K562 (cell line): ENCODE results near the gene ARPC1A. TPM values are rescaled to one million over a fixed set of nuclear protein-coding genes. Genes with fewer than 3 reads are reported as not detected.
"Not testable (repeated sequence)": the region's sequence is repeated elsewhere in the genome, so short reads cannot be mapped to it uniquely, and the experiment has no call there.

Source experiments
- ATAC-seq: fragments of 200-7000 bp; cut with Tn5 transposase; 3 replicates; pipeline ENCODE4 v1.9.1; 2020; ENCODE audit warnings: moderate library complexity
- BruUV-seq: library from RNA; stranded (reverse); fragments of 400-500 nt; replicated peaks from 2 replicates; lab custom pipeline; 2021; lab: Mats Ljungman, UMichigan
- CTCF ChIA-PET: fragments of 300-600 bp; formaldehyde crosslinking; extraction: SDS; loops from one replicate; lab custom pipeline; 2021; ENCODE audit warnings: low intra/inter-chr PET ratio; lab: Yijun Ruan, JAX
- POLR2A ChIA-PET: fragments of 300-600, 350-650 bp; sonication (Branson Sonifier 250); formaldehyde crosslinking; extraction: SDS; loops from one replicate; lab custom pipeline; 2021; ENCODE audit warnings: antibody characterized with exemption, inconsistent platforms; lab: Yijun Ruan, JAX
- DNase-seq, 4 experiments: peaks; one replicate each; pipeline versions ENCODE4 v3.0.0 to v3.0.0-alpha.2; 2011 to 2018; ENCODE audit warnings: low spot score in 3 of 4, mixed read lengths in 3 of 4; ENCODE audit errors: extremely low read depth in 1 of 4
- FAIRE-seq: peaks from 2 replicates; lab custom pipeline; 2011; peaks lifted over from hg19 to GRCh38; lab: Jason Lieb, UNC
- H2AFZ ChIP-seq: 2 replicates; pipeline ENCODE4 v1.6.0; 2011; ENCODE audit warnings: low read depth, low read length, control low read depth, inconsistent platforms
- H3K27ac ChIP-seq: fragments of 200-600 bp; 3 replicates; pipeline ENCODE4 v1.8.0; 2011; ENCODE audit warnings: low read depth, mild to moderate bottlenecking, control low read depth, inconsistent platforms, low read length, moderate library complexity, mixed read lengths; ENCODE audit errors: extremely low read depth
- H3K27me3 ChIP-seq, 2 experiments: fragments of 300-600 bp in 1 of 2; 2 replicates in 1 of 2; 3 replicates in 1 of 2; pipeline versions ENCODE4 v1.6.0 to v1.8.0; 2011; ENCODE audit warnings: inconsistent platforms in 2 of 2, low read length in 2 of 2, mild to moderate bottlenecking in 1 of 2, mixed read lengths in 1 of 2, moderate library complexity in 1 of 2; ENCODE audit not compliant: control insufficient read depth in 2 of 2, insufficient read depth in 2 of 2
- H3K36me3 ChIP-seq: fragments of 300-600 bp; 3 replicates; pipeline ENCODE4 v1.8.0; 2011; ENCODE audit warnings: mild to moderate bottlenecking, low read length, inconsistent platforms; ENCODE audit not compliant: control insufficient read depth, insufficient read depth
- H3K4me1 ChIP-seq, 2 experiments: fragments of 200-600 bp in 1 of 2; replicated peaks in 1 of 2; 2 replicates in 1 of 2; 3 replicates in 1 of 2; pipeline versions ENCODE4 v1.5.1 to v1.8.0; 2011; ENCODE audit warnings: inconsistent platforms in 2 of 2, low read length in 2 of 2, mild to moderate bottlenecking in 1 of 2, mixed read lengths in 1 of 2, moderate library complexity in 1 of 2; ENCODE audit not compliant: control insufficient read depth in 2 of 2, insufficient read depth in 2 of 2
- H3K4me2 ChIP-seq: 2 replicates; pipeline ENCODE4 v1.6.1; 2011; ENCODE audit warnings: low read length, control low read depth, inconsistent platforms, mixed read lengths; ENCODE audit not compliant: insufficient read depth
- H3K4me3 ChIP-seq: fragments of 200-600 bp; sonication (generic), shearing (Covaris generic); 2 replicates; pipeline ENCODE4 v1.5.1; 2016; ENCODE audit warnings: control low read depth, inconsistent platforms
- H3K79me2 ChIP-seq: fragments of 200-600 bp; 3 replicates; pipeline ENCODE4 v1.8.0; 2011; ENCODE audit warnings: low read length, inconsistent platforms; ENCODE audit not compliant: control insufficient read depth, insufficient read depth
- H3K9ac ChIP-seq, 2 experiments: 2 replicates each; pipeline versions ENCODE4 v1.6.0 to v1.6.1; 2011; ENCODE audit warnings: low read depth in 2 of 2, low read length in 2 of 2, control low read depth in 1 of 2, inconsistent platforms in 1 of 2, mild to moderate bottlenecking in 1 of 2, mixed read lengths in 1 of 2; ENCODE audit not compliant: insufficient read depth in 1 of 2
- H3K9me1 ChIP-seq: one replicate; pipeline ENCODE4 v1.6.0; 2011; ENCODE audit warnings: inconsistent platforms, mild to moderate bottlenecking, low read length, moderate library complexity; ENCODE audit not compliant: control insufficient read depth, insufficient read depth
- H3K9me3 ChIP-seq: replicated peaks from 2 replicates; pipeline ENCODE4 v1.5.1; 2011; ENCODE audit warnings: low read depth, low read length, inconsistent platforms; ENCODE audit not compliant: control insufficient read depth, insufficient read depth
- H4K20me1 ChIP-seq: replicated peaks from 2 replicates; pipeline ENCODE4 v1.6.1; 2011; ENCODE audit warnings: low read length, inconsistent platforms, mixed read lengths; ENCODE audit not compliant: control insufficient read depth, insufficient read depth
- ARNT ChIP-seq, 2 experiments: fragments of 450-650 bp; IDR thresholded peaks; 2 replicates each; pipeline ENCODE4 v1.6.1; 2016; ENCODE audit warnings: mild to moderate bottlenecking in 1 of 2
- CEBPB ChIP-seq: fragments of 450-650 bp; IDR thresholded peaks from 2 replicates; pipeline ENCODE4 v1.6.1; 2016; ENCODE audit warnings: missing genetic modification characterization, missing compliant biosample characterization
- CREB1 ChIP-seq, 2 experiments: sonication (generic) in 1 of 2; formaldehyde crosslinking in 1 of 2; IDR thresholded peaks; 2 replicates each; pipeline versions ENCODE4 v1.6.1 to v1.8.0; 2012 to 2022; ENCODE audit warnings: inconsistent platforms in 1 of 2, mild to moderate bottlenecking in 1 of 2, missing genetic modification reagents in 1 of 2, moderate library complexity in 1 of 2
- DLX4 ChIP-seq: fragments of 250-450 bp; sonication (Bioruptor Pico); IDR thresholded peaks from 2 replicates; pipeline ENCODE4 v1.6.1; 2021; ENCODE audit warnings: mild to moderate bottlenecking
- POLR2G ChIP-seq: fragments of 200-400 bp; formaldehyde crosslinking; IDR thresholded peaks from 2 replicates; pipeline ENCODE4 v1.6.1; 2017; ENCODE audit warnings: low read depth, mild to moderate bottlenecking, antibody characterized with exemption, low read length, moderate library complexity
- RBFOX2 ChIP-seq: fragments of 200-400 bp; formaldehyde crosslinking; IDR thresholded peaks from 2 replicates; pipeline ENCODE4 v1.6.1; 2017; ENCODE audit warnings: low read depth, mild to moderate bottlenecking, low read length, moderate library complexity
- RBM22 ChIP-seq: fragments of 200-400 bp; formaldehyde crosslinking; IDR thresholded peaks from 2 replicates; pipeline ENCODE4 v1.6.1; 2018; ENCODE audit warnings: low read length, low read depth; ENCODE audit not compliant: poor library complexity, severe bottlenecking
- SUPT5H ChIP-seq: fragments of 450-650 bp; IDR thresholded peaks from 2 replicates; pipeline ENCODE4 v1.6.1; 2016
- ZNF212 ChIP-seq: fragments of 450-650 bp; formaldehyde crosslinking; IDR thresholded peaks from 2 replicates; pipeline ENCODE4 v1.4.0; 2020; ENCODE audit warnings: mild to moderate bottlenecking
- ZNF507 ChIP-seq: conservative IDR thresholded peaks from 2 replicates; pipeline ENCODE4 v1.6.1; 2017; ENCODE audit warnings: missing genetic modification characterization, missing compliant biosample characterization
- WGBS: fragments of 100-300 bp; shearing (Covaris generic); methylation state at CpG from one replicate; pipeline ENCODE4 v1.1.6; 2016; ENCODE audit warnings: low coverage, mixed read lengths; ENCODE audit not compliant: insufficient coverage; ENCODE audit errors: missing lambda C conversion rate; 5-methylcytosine and 5-hydroxymethylcytosine counted together
- in situ Hi-C: fragments of 300-500 bp; cut with MboI; formaldehyde crosslinking; loops from 4 replicates; pipeline ENCODE4 v1.15.0; 2018; ENCODE audit warnings: inconsistent platforms, mixed read lengths
- intact Hi-C: fragments of 100-400 bp; cut with micrococcal nuclease; formaldehyde crosslinking; loops from 2 replicates; pipeline ENCODE4 v1.14.2; 2022
- polyA plus RNA-seq, 8 experiments: library from polyadenylated mRNA; depleted of rRNA in 4 of 8; stranded (reverse) in 5 of 8; unstranded in 3 of 8; fragments of >200 nt; fragmentation: Nextera tagmentation in 2 of 8; fragmentation: Illumina TruSeq in 1 of 8; extraction: Ambion mirVana in 2 of 8; extraction: Trizol in 1 of 8; gene quantifications; 2 replicates each; pipeline versions ENCODE4 v1.2.1 to v1.2.3, GENCODE V29; 2011 to 2014; ENCODE audit warnings: inconsistent platforms in 1 of 8, missing spikeins in 1 of 8
- total RNA-seq, 7 experiments: library from RNA; depleted of rRNA in 6 of 7; stranded (reverse); fragments of >200 nt in 6 of 7; fragmentation: Illumina TruSeq in 2 of 7; extraction: Trizol in 2 of 7; gene quantifications; 2 replicates each; pipeline versions ENCODE4 v1.2.1 to v1.2.3, GENCODE V29; 2011 to 2021; ENCODE audit warnings: low replicate concordance in 1 of 7

Gene ARPC1A
- total and polyA plus RNA-seq, 9 of the 15 experiments (the other 6 are each of a cell fraction or from before 2014, with no cell fraction given) = 39.5 to 151 (median 86.1) TPM

- peaks cover 19% of the 10 kb centered on the region for H4K20me1 ChIP-seq
- BruUV-seq; H3K4me3 ChIP-seq; H3K9me3 ChIP-seq; H3K27ac ChIP-seq; in situ Hi-C loops; H3K9ac ChIP-seq; H3K27me3 ChIP-seq; FAIRE-seq; H3K9me1 ChIP-seq; H2AFZ ChIP-seq; H3K4me2 ChIP-seq; ATAC-seq; DNase-seq; TF ChIP-seq CREB1 (IDR thresholded peaks at IDR 0.05): not testable (repeated sequence)
- peaks cover 0 to 26% of the 10 kb centered on the region in 2 experiments; a peak in 2 of 5 replicates for H3K4me1 ChIP-seq
- H3K36me3 ChIP-seq = peaks cover 81% of the 10 kb centered on the region; the same call in 2 of the 3 replicates
- POLR2A ChIA-PET = interaction anchor here (0.7 to 2.5 kb wide), 8 partner anchors 8 to 675 kb away, joined by 3 to 13 read pairs (median 3); no protein-coding TSS in a partner anchor
- H3K79me2 ChIP-seq = peaks cover 25% of the 10 kb centered on the region
- 92% methylated on average over 14 of the region's 14 CpGs for WGBS
- intact Hi-C loops = loop anchor here (1.0 to 5.0 kb wide), 4 partner anchors 22 to 245 kb away; partner anchors contain the start of genes ARPC1A and SMURF1
- TF ChIP-seq ARNT (IDR thresholded peaks at IDR 0.05) = peak in 1 of 2 experiments; percentile 10; a peak in 1 of 4 replicates
- TF ChIP-seq CEBPB (tag) = peak; percentile 86
- TF ChIP-seq CREB1 (CRISPR knock-in tag; IDR thresholded peaks at IDR 0.05) = 0 out of 2 replicates have a peak, but pooled peaks have one; percentile 11
- CTCF ChIA-PET = interaction anchor here (1.7 to 2.3 kb wide), 2 partner anchors 23 to 113 kb away, joined by 4 to 18 read pairs; no protein-coding TSS in a partner anchor
Measured at GRCh38 chr7:99387239-99387635, 61.5 kb downstream of the ARPC1A start.

- H3K9me1 ChIP-seq = peaks cover 6% of the 10 kb centered on the region
- H3K9me3 ChIP-seq = no peaks in the 10 kb centered on the region
- H3K27me3 ChIP-seq = no peaks in the 10 kb centered on the region
- ATAC-seq (no peak), FAIRE-seq (no peak), DNase-seq (no peak)
- ChIA-PET POLR2A (interaction anchor here (0.8 to 2.5 kb wide), 4 partner anchors 8 to 107 kb away, joined by 3 to 13 read pairs (median 6); no protein-coding TSS in a partner anchor), CTCF (interaction anchor here (2.3 kb wide), 1 partner anchor 24 kb away, joined by 18 read pairs; no protein-coding TSS in a partner anchor)
- no peak overlapping the region for H2AFZ ChIP-seq
- peaks cover 22% of the 10 kb centered on the region for H3K79me2 ChIP-seq
- TF ChIP-seq ZNF212 (CRISPR knock-in tag) (no peak), POLR2G (peak; percentile 64), ZNF507 (no peak), RBM22 (peak; percentile 42), SUPT5H (0 out of 2 replicates have a peak, but pooled peaks have one; percentile 16), RBFOX2 (0 out of 2 replicates have a peak, but pooled peaks have one; percentile 36), DLX4 (CRISPR knock-in tag) (no peak)
- no peak overlapping the region for H3K4me3 ChIP-seq
- H3K4me1 ChIP-seq = peaks cover 0 to 33% of the 10 kb centered on the region in 2 experiments; a peak in 2 of 5 replicates
- H3K27ac ChIP-seq = no peak overlapping the region
- no peak overlapping the region for H3K4me2 ChIP-seq
- peaks cover 88% of the 10 kb centered on the region; the same call in 2 of the 3 replicates for H3K36me3 ChIP-seq
- 97% methylated on average over 20 of the region's 20 CpGs for WGBS
- intact Hi-C loops (loop anchor here (1.0 to 5.0 kb wide), 4 partner anchors 23 to 246 kb away; partner anchors contain the start of genes ARPC1A and SMURF1), in situ Hi-C loops (no loop called here)
- no peak overlapping the region for H3K9ac ChIP-seq
- no TSS peak for BruUV-seq
- peaks cover 19% of the 10 kb centered on the region for H4K20me1 ChIP-seq
Measured at GRCh38 chr7:99387912-99388311, 62.2 kb downstream of the ARPC1A start.
